BLaER1 (cell line): ENCODE measurements around the gene DYRK2.
"Not testable (repeated sequence)": the region's sequence is repeated elsewhere in the genome, so short reads cannot be mapped to it uniquely, and the experiment has no call there.

Experiments used
- H3K27ac ChIP-seq: shearing (Covaris generic); formaldehyde crosslinking; 2 replicates; pipeline ENCODE4 v1.8.1; 2022
- H3K27me3 ChIP-seq: shearing (Covaris generic); formaldehyde crosslinking; 2 replicates; pipeline ENCODE4 v1.8.1; 2022
- H3K36me3 ChIP-seq: shearing (Covaris generic); formaldehyde crosslinking; 2 replicates; pipeline ENCODE4 v1.8.1; 2022
- H3K4me1 ChIP-seq: shearing (Covaris generic); formaldehyde crosslinking; 2 replicates; pipeline ENCODE4 v1.8.1; 2022
- H3K4me2 ChIP-seq: shearing (Covaris generic); formaldehyde crosslinking; 2 replicates; pipeline ENCODE4 v1.8.1; 2022
- H3K4me3 ChIP-seq: shearing (Covaris generic); formaldehyde crosslinking; 2 replicates; pipeline ENCODE4 v1.8.1; 2022
- H3K9ac ChIP-seq: shearing (Covaris generic); formaldehyde crosslinking; 2 replicates; pipeline ENCODE4 v1.8.1; 2022
- H3K9me3 ChIP-seq: shearing (Covaris generic); formaldehyde crosslinking; 2 replicates; pipeline ENCODE4 v1.8.1; 2022
- H4K20me1 ChIP-seq: shearing (Covaris generic); formaldehyde crosslinking; 2 replicates; pipeline ENCODE4 v1.8.1; 2022
- Cebpa-rat ChIP-seq: shearing (Covaris generic); IDR thresholded peaks from 2 replicates; pipeline ENCODE4 v1.8.1; 2022

Gene DYRK2

GRCh38 chr12:67667276-67668073 lies 18.9 kb downstream of the DYRK2 start:
- Histone ChIP-seq H3K9me3 (peaks cover 6% of the 10 kb centered on the region), H3K4me1 (0 out of 2 replicates have a peak, but pooled peaks cover 4% of the 10 kb centered on the region), H3K27ac (no peak overlapping the region), H3K27me3 (no peaks in the 10 kb centered on the region), H3K9ac (no peak overlapping the region), H4K20me1 (peaks cover 51% of the 10 kb centered on the region), H3K4me3 (no peak overlapping the region), H3K4me2 (no peak overlapping the region), H3K36me3 (peaks cover 11% of the 10 kb centered on the region; the same call in 1 of the 2 replicates)
- no peak for TF ChIP-seq Cebpa-rat

GRCh38 chr12:67669217-67669933 lies 20.8 kb downstream of the DYRK2 start:
- H4K20me1 ChIP-seq, result peaks cover 32% of the 10 kb centered on the region
- no peak overlapping the region for H3K4me2 ChIP-seq
- no peak overlapping the region for H3K9ac ChIP-seq
- no peaks in the 10 kb centered on the region for H3K27me3 ChIP-seq
- no peak for TF ChIP-seq Cebpa-rat
- peaks cover 25% of the 10 kb centered on the region for H3K9me3 ChIP-seq
- peaks cover 15% of the 10 kb centered on the region for H3K36me3 ChIP-seq
- 0 out of 2 replicates have a peak, but pooled peaks cover 4% of the 10 kb centered on the region for H3K4me1 ChIP-seq
- no peak overlapping the region for H3K27ac ChIP-seq
- H3K4me3 ChIP-seq, result no peak overlapping the region

GRCh38 chr12:67669934-67670631 lies 21.5 kb downstream of the DYRK2 start:
- Histone ChIP-seq H3K36me3 (peaks cover 17% of the 10 kb centered on the region), H3K9me3 (peaks cover 30% of the 10 kb centered on the region), H3K9ac (no peak overlapping the region), H3K4me3 (no peak overlapping the region), H3K4me1 (0 out of 2 replicates have a peak, but pooled peaks cover 4% of the 10 kb centered on the region), H3K4me2 (no peak overlapping the region), H4K20me1 (peaks cover 28% of the 10 kb centered on the region; the same call in 1 of the 2 replicates), H3K27me3 (no peaks in the 10 kb centered on the region), H3K27ac (no peak overlapping the region)
- TF ChIP-seq Cebpa-rat, result no peak

- Histone ChIP-seq H3K9ac (no peak overlapping the region), H3K9me3 (peaks cover 30% of the 10 kb centered on the region), H3K36me3 (peaks cover 17% of the 10 kb centered on the region), H4K20me1 (peaks cover 14% of the 10 kb centered on the region; the same call in 1 of the 2 replicates), H3K27ac (no peak overlapping the region), H3K27me3 (no peaks in the 10 kb centered on the region), H3K4me2 (no peak overlapping the region), H3K4me3 (no peak overlapping the region), H3K4me1 (0 out of 2 replicates have a peak, but pooled peaks cover 4% of the 10 kb centered on the region)
- TF ChIP-seq Cebpa-rat, result no peak
Measured at GRCh38 chr12:67671419-67671818, 22.9 kb downstream of the DYRK2 start.

GRCh38 chr12:67671892-67672291 lies 23.3 kb downstream of the DYRK2 start:
- Histone ChIP-seq H3K27ac (no peak overlapping the region), H3K9me3 (peaks cover 30% of the 10 kb centered on the region), H3K4me3 (no peak overlapping the region), H3K27me3 (no peaks in the 10 kb centered on the region), H3K4me1 (0 out of 2 replicates have a peak, but pooled peaks cover 4% of the 10 kb centered on the region), H3K9ac (no peak overlapping the region), H3K4me2 (no peak overlapping the region), H4K20me1 (peaks cover 11% of the 10 kb centered on the region; the same call in 1 of the 2 replicates), H3K36me3 (peaks cover 17% of the 10 kb centered on the region)
- TF ChIP-seq Cebpa-rat, result no peak

GRCh38 chr12:67672507-67672906 lies 24.0 kb downstream of the DYRK2 start:
- H3K4me1 ChIP-seq, H3K27ac ChIP-seq, H3K9ac ChIP-seq, H3K4me2 ChIP-seq, H3K27me3 ChIP-seq, H3K4me3 ChIP-seq, H4K20me1 ChIP-seq: not testable (repeated sequence)
- H3K9me3 ChIP-seq, result peaks cover 30% of the 10 kb centered on the region
- peaks cover 17% of the 10 kb centered on the region for H3K36me3 ChIP-seq

GRCh38 chr12:67673509-67673908 lies 25.0 kb downstream of the DYRK2 start:
- H3K27ac ChIP-seq, H4K20me1 ChIP-seq, H3K9ac ChIP-seq, H3K4me3 ChIP-seq, H3K4me1 ChIP-seq, H3K27me3 ChIP-seq, H3K4me2 ChIP-seq: not testable (repeated sequence)
- Histone ChIP-seq H3K9me3 (peaks cover 30% of the 10 kb centered on the region), H3K36me3 (peaks cover 17% of the 10 kb centered on the region)

- peaks cover 17% of the 10 kb centered on the region for H3K36me3 ChIP-seq
- H3K4me1 ChIP-seq, result 0 out of 2 replicates have a peak, but pooled peaks cover 1% of the 10 kb centered on the region
- no peak overlapping the region for H3K4me2 ChIP-seq
- no peak overlapping the region for H3K27ac ChIP-seq
- H4K20me1 ChIP-seq, result no peaks in the 10 kb centered on the region
- no peak overlapping the region for H3K4me3 ChIP-seq
- H3K27me3 ChIP-seq, result no peaks in the 10 kb centered on the region
- no peak overlapping the region for H3K9ac ChIP-seq
- peaks cover 30% of the 10 kb centered on the region for H3K9me3 ChIP-seq
- TF ChIP-seq Cebpa-rat, result no peak
Measured at GRCh38 chr12:67674417-67674816, 25.9 kb downstream of the DYRK2 start.

- Histone ChIP-seq H3K27me3 (no peaks in the 10 kb centered on the region), H3K9ac (no peak overlapping the region), H3K27ac (no peak overlapping the region), H3K4me1 (no peaks in the 10 kb centered on the region), H3K4me2 (no peak overlapping the region), H3K36me3 (peaks cover 17% of the 10 kb centered on the region), H4K20me1 (no peaks in the 10 kb centered on the region), H3K4me3 (no peak overlapping the region), H3K9me3 (peaks cover 30% of the 10 kb centered on the region)
- no peak for TF ChIP-seq Cebpa-rat
Measured at GRCh38 chr12:67676624-67677023, 28.1 kb downstream of the DYRK2 start.
